CD8-positive, alpha-beta memory T cell (primary cell): Measurements from ENCODE around the gene ATP8A1. TPM values are rescaled to one million over a fixed set of nuclear protein-coding genes. Genes with fewer than 3 reads are reported as not detected.

Source experiments
- CTCF ChIA-PET: fragments of 350-600 bp; sonication (Branson Sonifier 250); formaldehyde crosslinking; loops from one replicate; lab custom pipeline; 2021; ENCODE audit warnings: antibody characterized with exemption; lab: Charles Lee
- POLR2A ChIA-PET: fragments of 350-600 bp; sonication (Branson Sonifier 250); formaldehyde crosslinking; loops from one replicate; lab custom pipeline; 2021; ENCODE audit warnings: antibody characterized with exemption; lab: Charles Lee
- DNase-seq, 5 donors: peaks; one replicate each; pipeline versions ENCODE4 v3.0.0 to v3.0.0-alpha.2; 2020 to 2022; ENCODE audit warnings: mixed read lengths in 1 of 5
- H3K27ac ChIP-seq: one replicate; pipeline ENCODE4 v1.7.0; 2013; ENCODE audit warnings: low read depth, mild to moderate bottlenecking, low read length, moderate library complexity
- H3K27me3 ChIP-seq: 2 replicates; pipeline ENCODE4 v1.7.0; 2013; ENCODE audit warnings: low read length, mild to moderate bottlenecking; ENCODE audit not compliant: insufficient read depth, poor library complexity, severe bottlenecking
- H3K36me3 ChIP-seq: 2 replicates; pipeline ENCODE4 v1.7.0; 2013; ENCODE audit warnings: mild to moderate bottlenecking, low read length, moderate library complexity; ENCODE audit not compliant: insufficient read depth
- H3K4me1 ChIP-seq: 2 replicates; pipeline ENCODE4 v1.7.0; 2013; ENCODE audit warnings: mild to moderate bottlenecking, low read length, moderate library complexity; ENCODE audit not compliant: insufficient read depth
- H3K4me3 ChIP-seq: 2 replicates; pipeline ENCODE4 v1.7.0; 2013; ENCODE audit warnings: mild to moderate bottlenecking, low read length
- H3K9me3 ChIP-seq: 2 replicates; pipeline ENCODE4 v1.7.0; 2013; ENCODE audit warnings: mild to moderate bottlenecking, low read length
- H3K27ac Mint-ChIP-seq, 8 donors: one replicate each; pipeline ENCODE4 v1.8.0; 2020 to 2021; ENCODE audit warnings: mixed read lengths in 8 of 8, mild to moderate bottlenecking in 6 of 8, inconsistent platforms in 3 of 8, moderate library complexity in 3 of 8
- H3K27me3 Mint-ChIP-seq, 2 donors: one replicate each; pipeline ENCODE4 v1.8.0; 2020 to 2021; ENCODE audit warnings: mixed read lengths in 2 of 2, mild to moderate bottlenecking in 1 of 2, moderate library complexity in 1 of 2
- H3K36me3 Mint-ChIP-seq, 3 donors: one replicate each; pipeline ENCODE4 v1.8.0; 2020 to 2021; ENCODE audit warnings: mixed read lengths in 3 of 3, inconsistent platforms in 1 of 3, mild to moderate bottlenecking in 1 of 3
- H3K4me1 Mint-ChIP-seq, 3 donors: one replicate each; pipeline ENCODE4 v1.8.0; 2020 to 2021; ENCODE audit warnings: mixed read lengths in 3 of 3, inconsistent platforms in 1 of 3, mild to moderate bottlenecking in 1 of 3
- H3K4me3 Mint-ChIP-seq, 7 donors: one replicate each; pipeline ENCODE4 v1.8.0; 2020 to 2021; ENCODE audit warnings: mixed read lengths in 7 of 7, mild to moderate bottlenecking in 6 of 7, moderate library complexity in 4 of 7, inconsistent platforms in 2 of 7
- H3K9me3 Mint-ChIP-seq, 5 donors: one replicate each; pipeline ENCODE4 v1.8.0; 2020 to 2022; ENCODE audit warnings: mixed read lengths in 5 of 5, mild to moderate bottlenecking in 3 of 5, moderate library complexity in 2 of 5, inconsistent platforms in 1 of 5
- polyA plus RNA-seq: library from polyadenylated mRNA; unstranded; fragments of 300-500 nt; fragmentation: Illumina TruSeq; gene quantifications from one replicate; pipeline ENCODE4 v1.2.3, GENCODE V29; 2021
- total RNA-seq, 2 experiments: library from RNA; stranded (reverse); gene quantifications; one replicate each; pipeline ENCODE4 v1.2.3, GENCODE V29; 2021

Gene ATP8A1
- total and polyA plus RNA-seq, 3 experiments from 2014 or later, result 13.8 to 24.4 (median 23.3) TPM

DNA sequence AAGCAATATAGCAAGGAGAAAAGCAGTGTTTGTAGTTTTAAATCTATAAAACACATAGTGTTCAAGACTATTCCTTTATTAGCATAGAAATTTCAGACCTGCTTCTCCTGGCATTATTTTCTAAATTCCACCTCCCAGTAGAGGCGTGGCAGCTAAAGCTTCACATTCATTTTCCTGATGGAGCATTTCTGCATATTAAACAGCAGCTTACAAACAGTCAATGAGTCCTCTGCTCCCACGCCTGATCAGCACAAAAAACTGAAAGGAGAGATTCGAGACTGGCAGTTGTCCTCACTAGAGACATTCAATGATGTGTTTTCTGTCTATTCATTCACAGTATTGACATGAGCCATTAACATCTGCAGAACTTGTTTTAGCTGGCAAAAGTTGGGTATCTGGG, 198.2 kb downstream of the ATP8A1 start:
- no peak overlapping the region for H3K27ac ChIP-seq
- no peaks in the 10 kb centered on the region for H3K36me3 ChIP-seq
- Mint-ChIP-seq H3K27ac (no peak overlapping the region), H3K36me3 (peaks cover 33 to 73% (median 34%) of the 10 kb centered on the region in 3 donors), H3K9me3 (no peaks in the 10 kb centered on the region), H3K27me3 (no peaks in the 10 kb centered on the region), H3K4me1 (peaks cover 0 to 5% (median 2%) of the 10 kb centered on the region in 3 donors), H3K4me3 (no peak overlapping the region)
- CTCF ChIA-PET, result no interaction called here
- H3K4me3 ChIP-seq, result no peak overlapping the region
- no peaks in the 10 kb centered on the region for H3K4me1 ChIP-seq
- no peaks in the 10 kb centered on the region for H3K9me3 ChIP-seq
- DNase-seq, result no peak
- H3K27me3 ChIP-seq, result no peaks in the 10 kb centered on the region
- POLR2A ChIA-PET, result no interaction called here

DNA sequence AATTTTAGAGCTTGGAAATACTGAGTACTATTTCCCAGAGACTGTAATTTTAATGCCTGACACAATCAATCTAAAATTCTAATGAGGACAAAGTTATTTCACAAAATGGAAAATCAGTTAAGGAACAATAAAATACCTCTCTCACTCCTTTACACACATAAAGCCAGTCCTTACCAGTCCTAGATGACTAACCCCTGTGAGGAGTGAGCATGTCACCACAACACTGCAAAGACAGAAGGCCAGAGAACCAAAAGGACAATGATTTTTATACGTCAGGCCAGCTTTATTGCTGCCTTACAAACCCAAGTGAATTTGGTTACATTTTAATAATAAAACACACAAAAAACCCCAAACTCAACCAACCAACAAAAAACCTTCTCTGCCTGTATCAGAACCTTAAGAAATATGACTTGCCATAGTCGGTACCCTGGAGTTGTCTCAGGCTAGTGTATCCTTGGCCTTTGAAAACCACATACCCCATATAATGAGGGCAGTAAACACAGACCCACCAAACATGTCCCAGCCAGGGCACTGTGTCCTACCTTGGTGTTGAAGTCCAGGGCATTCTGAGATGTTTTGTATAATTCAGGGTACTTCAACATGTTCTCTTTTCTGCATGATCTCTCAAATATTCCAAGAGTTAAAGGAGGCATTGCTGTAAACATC, 202.0 kb downstream of the ATP8A1 start:
- H3K27me3 ChIP-seq, result no peaks in the 10 kb centered on the region
- H3K9me3 ChIP-seq, result no peaks in the 10 kb centered on the region
- H3K4me3 ChIP-seq, result no peak overlapping the region
- CTCF ChIA-PET, result no interaction called here
- Mint-ChIP-seq H3K9me3 (no peaks in the 10 kb centered on the region), H3K27me3 (no peaks in the 10 kb centered on the region), H3K36me3 (peaks cover 22 to 68% (median 24%) of the 10 kb centered on the region in 3 donors), H3K4me1 (no peaks in the 10 kb centered on the region), H3K27ac (peak overlapping the region in 3 of 8 donors; percentile 2 to 18 (median 7)), H3K4me3 (no peak overlapping the region)
- POLR2A ChIA-PET, result no interaction called here
- H3K36me3 ChIP-seq, result no peaks in the 10 kb centered on the region
- H3K27ac ChIP-seq, result no peak overlapping the region
- no peaks in the 10 kb centered on the region for H3K4me1 ChIP-seq
- no peak for DNase-seq

DNA sequence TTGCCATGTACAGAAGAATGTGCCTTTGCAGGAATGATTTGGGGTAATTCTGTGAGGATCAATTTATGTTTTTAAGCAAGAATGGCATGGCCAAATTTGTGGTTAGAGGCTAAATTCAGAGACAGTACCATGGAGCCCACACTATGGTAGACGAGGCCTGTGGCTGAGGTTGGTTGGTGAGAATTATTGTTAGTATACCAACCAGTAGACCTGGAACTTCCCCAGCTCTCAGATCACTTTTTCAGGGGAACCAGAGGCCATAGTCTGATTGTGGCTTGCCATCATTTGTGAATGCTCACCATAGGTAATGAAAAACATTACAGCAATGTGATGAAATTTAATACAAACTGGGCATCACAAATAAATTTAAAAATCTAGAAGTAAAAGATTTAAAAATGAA, 203.3 kb downstream of the ATP8A1 start:
- Mint-ChIP-seq H3K4me3 (no peak overlapping the region), H3K27ac (no peak overlapping the region), H3K4me1 (no peaks in the 10 kb centered on the region), H3K27me3 (no peaks in the 10 kb centered on the region), H3K36me3 (peaks cover 24 to 73% (median 28%) of the 10 kb centered on the region in 3 donors), H3K9me3 (no peaks in the 10 kb centered on the region)
- H3K4me3 ChIP-seq, result no peak overlapping the region
- ChIA-PET CTCF (no interaction called here), POLR2A (no interaction called here)
- no peaks in the 10 kb centered on the region for H3K36me3 ChIP-seq
- H3K27me3 ChIP-seq, result no peaks in the 10 kb centered on the region
- no peaks in the 10 kb centered on the region for H3K4me1 ChIP-seq
- no peak overlapping the region for H3K27ac ChIP-seq
- no peaks in the 10 kb centered on the region for H3K9me3 ChIP-seq
- DNase-seq, result no peak

GRCh38 chr4:42452823-42453222, 204.1 kb downstream of the ATP8A1 start:
- H3K4me3 Mint-ChIP-seq, result no peak overlapping the region
- Histone ChIP-seq H3K36me3 (no peaks in the 10 kb centered on the region), H3K4me1 (no peaks in the 10 kb centered on the region), H3K27me3 (no peaks in the 10 kb centered on the region), H3K4me3 (no peak overlapping the region), H3K27ac (no peak overlapping the region), H3K9me3 (no peaks in the 10 kb centered on the region)
- H3K27me3 Mint-ChIP-seq, result no peaks in the 10 kb centered on the region
- no peak for DNase-seq
- no peaks in the 10 kb centered on the region for H3K9me3 Mint-ChIP-seq
- CTCF ChIA-PET, result no interaction called here
- POLR2A ChIA-PET, result no interaction called here
- H3K4me1 Mint-ChIP-seq, result no peaks in the 10 kb centered on the region
- peaks cover 24 to 72% (median 28%) of the 10 kb centered on the region in 3 donors for H3K36me3 Mint-ChIP-seq
- H3K27ac Mint-ChIP-seq, result no peak overlapping the region

DNA sequence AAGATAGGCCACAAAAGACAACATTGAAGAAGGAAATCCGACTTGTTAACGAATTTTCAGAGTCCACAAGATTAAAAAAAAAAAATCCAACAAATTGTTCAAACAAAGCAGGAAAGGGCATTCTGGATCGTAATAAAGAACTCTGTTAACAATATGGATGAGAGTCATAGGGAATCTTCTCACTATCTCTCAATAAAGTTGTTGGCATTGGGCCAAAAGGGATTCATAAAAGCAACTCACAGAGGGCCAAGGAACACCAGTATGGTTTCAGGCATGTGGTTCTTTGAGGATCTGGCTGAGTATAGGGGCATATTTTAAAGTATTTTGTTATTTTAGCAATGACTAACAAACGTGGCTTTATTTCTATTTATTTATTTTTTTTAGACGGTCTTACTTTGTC, 210.1 kb downstream of the ATP8A1 start:
- Histone ChIP-seq H3K4me3 (no peak overlapping the region), H3K36me3 (peaks cover 4% of the 10 kb centered on the region), H3K27me3 (no peaks in the 10 kb centered on the region), H3K27ac (no peak overlapping the region), H3K4me1 (no peaks in the 10 kb centered on the region), H3K9me3 (no peaks in the 10 kb centered on the region)
- ChIA-PET POLR2A (no interaction called here), CTCF (no interaction called here)
- DNase-seq, result no peak
- H3K4me3 Mint-ChIP-seq, result no peak overlapping the region
- H3K27ac Mint-ChIP-seq, result peak overlapping the region in 1 of 8 donors; percentile 7
- H3K9me3 Mint-ChIP-seq, result no peaks in the 10 kb centered on the region
- H3K4me1 Mint-ChIP-seq, result no peaks in the 10 kb centered on the region
- H3K36me3 Mint-ChIP-seq, result peaks cover 30 to 85% (median 31%) of the 10 kb centered on the region in 3 donors
- no peaks in the 10 kb centered on the region for H3K27me3 Mint-ChIP-seq

DNA sequence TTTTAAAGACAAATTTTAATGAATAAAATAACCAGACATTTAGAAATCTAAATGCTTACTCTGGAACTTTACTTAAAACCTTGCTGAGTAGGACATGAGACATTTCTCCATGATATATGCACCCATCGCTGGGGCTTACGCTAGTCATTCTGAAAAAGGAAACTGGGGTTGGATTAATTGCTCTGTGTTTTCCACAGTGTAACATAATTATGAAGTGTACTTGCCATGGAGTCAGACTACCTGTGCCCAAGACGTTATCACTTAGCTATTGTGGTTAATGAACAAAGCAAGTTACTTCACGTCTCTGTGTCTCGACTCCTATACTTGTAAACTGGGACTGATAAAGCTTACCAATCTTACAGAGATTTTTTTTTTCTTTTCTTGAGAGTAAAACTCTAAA, 211.9 kb downstream of the ATP8A1 start:
- H3K27me3 ChIP-seq, result no peaks in the 10 kb centered on the region
- CTCF ChIA-PET, result no interaction called here
- no peaks in the 10 kb centered on the region for H3K9me3 ChIP-seq
- no peaks in the 10 kb centered on the region for H3K4me1 ChIP-seq
- POLR2A ChIA-PET, result interaction anchor here (0.5 kb wide), 1 partner anchor 10 kb away, joined by 3 read pairs; no protein-coding TSS in a partner anchor
- no peak overlapping the region for H3K4me3 ChIP-seq
- Mint-ChIP-seq H3K36me3 (peaks cover 18 to 81% (median 23%) of the 10 kb centered on the region in 3 donors), H3K27me3 (no peaks in the 10 kb centered on the region), H3K9me3 (no peaks in the 10 kb centered on the region), H3K27ac (no peak overlapping the region), H3K4me3 (no peak overlapping the region), H3K4me1 (no peaks in the 10 kb centered on the region)
- no peak for DNase-seq
- no peak overlapping the region for H3K27ac ChIP-seq
- H3K36me3 ChIP-seq, result peaks cover 4% of the 10 kb centered on the region

DNA sequence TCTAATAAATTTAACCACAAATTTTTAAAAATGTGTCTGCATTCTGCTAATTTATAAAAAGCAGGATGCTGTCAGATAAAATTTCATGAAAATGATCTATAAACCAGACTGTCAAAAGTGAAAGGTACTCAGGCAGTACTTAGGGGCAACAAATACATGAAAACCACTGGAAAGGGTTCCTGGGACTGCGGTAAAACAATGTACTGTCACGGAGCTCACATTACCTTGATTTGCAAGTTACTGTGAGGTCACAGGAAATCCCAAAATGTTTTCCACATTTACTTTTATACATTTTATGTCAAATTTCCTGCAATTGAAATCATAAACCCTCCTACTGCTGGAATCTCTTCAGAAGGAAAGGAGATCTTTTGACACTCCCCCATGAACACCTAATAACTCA, 214.3 kb downstream of the ATP8A1 start:
- peaks cover 4% of the 10 kb centered on the region for H3K36me3 ChIP-seq

DNA sequence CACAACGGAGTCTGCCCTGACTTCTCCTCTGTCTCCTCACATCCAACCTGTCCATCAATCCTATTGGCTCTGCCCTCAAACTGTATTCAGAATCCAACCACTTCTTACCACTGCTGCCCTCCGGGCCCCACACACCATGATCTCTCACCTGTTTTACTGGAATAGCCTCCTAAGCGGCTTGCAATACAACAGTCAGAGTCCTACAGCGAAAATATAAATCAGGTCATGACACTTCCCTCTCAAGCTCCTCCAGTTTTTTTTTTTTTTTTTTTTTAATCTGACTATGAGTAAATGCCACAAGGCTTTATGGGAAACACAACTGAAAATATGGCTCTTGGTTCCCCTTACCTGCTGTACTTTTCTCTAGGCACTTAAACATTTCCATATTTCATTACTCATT, 216.8 kb downstream of the ATP8A1 start:
- Mint-ChIP-seq H3K9me3 (no peaks in the 10 kb centered on the region), H3K4me3 (no peak overlapping the region), H3K27ac (peak overlapping the region in 2 of 8 donors; percentile 24 to 37), H3K4me1 (no peaks in the 10 kb centered on the region), H3K27me3 (peaks cover 0 to 3% of the 10 kb centered on the region in 2 donors), H3K36me3 (peaks cover 23 to 91% (median 40%) of the 10 kb centered on the region in 3 donors)
- Histone ChIP-seq H3K4me3 (no peak overlapping the region), H3K27me3 (no peaks in the 10 kb centered on the region), H3K27ac (no peak overlapping the region), H3K4me1 (no peaks in the 10 kb centered on the region), H3K36me3 (peaks cover 10% of the 10 kb centered on the region), H3K9me3 (no peaks in the 10 kb centered on the region)
- POLR2A ChIA-PET, result no interaction called here
- CTCF ChIA-PET, result no interaction called here
- no peak for DNase-seq

More for the DNA sequence above, 214.3 kb downstream of the ATP8A1 start:
- ChIA-PET POLR2A (no interaction called here), CTCF (no interaction called here)
- DNase-seq, result no peak
- Histone ChIP-seq H3K27ac (no peak overlapping the region), H3K27me3 (no peaks in the 10 kb centered on the region), H3K9me3 (no peaks in the 10 kb centered on the region), H3K4me3 (no peak overlapping the region), H3K4me1 (no peaks in the 10 kb centered on the region)
- H3K27ac Mint-ChIP-seq, result no peak overlapping the region
- H3K36me3 Mint-ChIP-seq, result peaks cover 13 to 87% (median 33%) of the 10 kb centered on the region in 3 donors
- H3K27me3 Mint-ChIP-seq, result peaks cover 0 to 1% of the 10 kb centered on the region in 2 donors
- H3K9me3 Mint-ChIP-seq, result no peaks in the 10 kb centered on the region
- no peak overlapping the region for H3K4me3 Mint-ChIP-seq
- no peaks in the 10 kb centered on the region for H3K4me1 Mint-ChIP-seq
